ENCODE results near the gene TRNT1. TPM values are rescaled to one million over a fixed set of nuclear protein-coding genes. Genes with fewer than 3 reads are reported as not detected.

TRNT1 gene
- total and polyA plus RNA-seq, 2 donors (not counting 1 experiment from before 2014, with no cell fraction given) = 14.9 to 27.7 TPM

- Histone ChIP-seq H3K79me2 (ENCODE audit: control insufficient read depth, insufficient read depth, low read length) (no peaks in the 10 kb centered on the region), H3K4me2 (ENCODE audit: extremely low read depth, insufficient read depth, low read length) (no peak overlapping the region), H3K9ac (ENCODE audit: insufficient read depth, low read length) (no peak overlapping the region), H4K20me1 (ENCODE audit: control insufficient read depth, extremely low read depth, insufficient read depth, low read length) (no peaks in the 10 kb centered on the region), H3K36me3 (ENCODE audit: control insufficient read depth, insufficient read depth, low read length) (no peaks in the 10 kb centered on the region), H3K9me3 (ENCODE audit: control insufficient read depth, insufficient read depth, low read depth, low read length) (no peaks in the 10 kb centered on the region), H3K27ac (ENCODE audit: insufficient read depth, low read length) (no peak overlapping the region), H2AFZ (ENCODE audit: low read length) (no peak overlapping the region), H3K4me1 (ENCODE audit: control insufficient read depth, extremely low read depth, insufficient read depth, low read length) (no peaks in the 10 kb centered on the region), H3K4me3 (replicated peaks in 1 of 4; ENCODE audit: control extremely low read depth in 1 of 4, insufficient read depth in 1 of 4, low read depth in 3 of 4, low read length in 4 of 4) (no peak overlapping the region), H3K27me3 (ENCODE audit: control insufficient read depth, insufficient read depth, low read length) (no peaks in the 10 kb centered on the region)
- no peak for TF ChIP-seq CTCF (conservative IDR thresholded peaks at IDR 0.05 in 1 of 2, IDR thresholded peaks at IDR 0.05 in 1 of 2; ENCODE audit: low read depth in 1 of 2, low read length in 2 of 2)
- TF ChIP-seq EZH2 (IDR thresholded peaks at IDR 0.05; ENCODE audit: low read length, missing control alignments) = no peak
- no peak for DNase-seq (ENCODE audit: low read depth in 2 of 2)
Observed at GRCh38 chr3:3192286-3192675, 65.5 kb downstream of the TRNT1 start.

GRCh38 chr3:3194861-3195260 is 68.1 kb downstream of the TRNT1 start:
- Histone ChIP-seq H3K9me3 (ENCODE audit: control insufficient read depth, insufficient read depth, low read depth, low read length) (no peaks in the 10 kb centered on the region), H3K27me3 (ENCODE audit: control insufficient read depth, insufficient read depth, low read length) (no peaks in the 10 kb centered on the region), H3K79me2 (ENCODE audit: control insufficient read depth, insufficient read depth, low read length) (no peaks in the 10 kb centered on the region), H2AFZ (ENCODE audit: low read length) (no peak overlapping the region), H3K4me2 (ENCODE audit: extremely low read depth, insufficient read depth, low read length) (no peak overlapping the region), H3K27ac (ENCODE audit: insufficient read depth, low read length) (no peak overlapping the region), H3K36me3 (ENCODE audit: control insufficient read depth, insufficient read depth, low read length) (no peaks in the 10 kb centered on the region), H3K9ac (ENCODE audit: insufficient read depth, low read length) (no peak overlapping the region), H4K20me1 (ENCODE audit: control insufficient read depth, extremely low read depth, insufficient read depth, low read length) (no peaks in the 10 kb centered on the region), H3K4me1 (ENCODE audit: control insufficient read depth, extremely low read depth, insufficient read depth, low read length) (no peaks in the 10 kb centered on the region), H3K4me3 (replicated peaks in 1 of 4; ENCODE audit: control extremely low read depth in 1 of 4, insufficient read depth in 1 of 4, low read depth in 3 of 4, low read length in 4 of 4) (no peak overlapping the region)
- TF ChIP-seq EZH2 (IDR thresholded peaks at IDR 0.05; ENCODE audit: low read length, missing control alignments) (no peak), CTCF (conservative IDR thresholded peaks at IDR 0.05 in 1 of 2, IDR thresholded peaks at IDR 0.05 in 1 of 2; ENCODE audit: low read depth in 1 of 2, low read length in 2 of 2) (no peak)
- DNase-seq (ENCODE audit: low read depth in 2 of 2) = no peak

GRCh38 chr3:3196148-3196861 is 69.6 kb downstream of the TRNT1 start:
- Histone ChIP-seq H3K4me2 (ENCODE audit: extremely low read depth, insufficient read depth, low read length) (no peak overlapping the region), H2AFZ (ENCODE audit: low read length) (no peak overlapping the region), H3K9me3 (ENCODE audit: control insufficient read depth, insufficient read depth, low read depth, low read length) (no peaks in the 10 kb centered on the region), H3K4me3 (replicated peaks in 1 of 4; ENCODE audit: control extremely low read depth in 1 of 4, insufficient read depth in 1 of 4, low read depth in 3 of 4, low read length in 4 of 4) (no peak overlapping the region), H3K9ac (ENCODE audit: insufficient read depth, low read length) (no peak overlapping the region), H3K36me3 (ENCODE audit: control insufficient read depth, insufficient read depth, low read length) (no peaks in the 10 kb centered on the region), H3K79me2 (ENCODE audit: control insufficient read depth, insufficient read depth, low read length) (no peaks in the 10 kb centered on the region), H3K27me3 (ENCODE audit: control insufficient read depth, insufficient read depth, low read length) (no peaks in the 10 kb centered on the region), H4K20me1 (ENCODE audit: control insufficient read depth, extremely low read depth, insufficient read depth, low read length) (no peaks in the 10 kb centered on the region), H3K4me1 (ENCODE audit: control insufficient read depth, extremely low read depth, insufficient read depth, low read length) (no peaks in the 10 kb centered on the region), H3K27ac (ENCODE audit: insufficient read depth, low read length) (no peak overlapping the region)
- TF ChIP-seq CTCF (conservative IDR thresholded peaks at IDR 0.05 in 1 of 2, IDR thresholded peaks at IDR 0.05 in 1 of 2; ENCODE audit: low read depth in 1 of 2, low read length in 2 of 2) (peak; percentile 32 to 48), EZH2 (IDR thresholded peaks at IDR 0.05; ENCODE audit: low read length, missing control alignments) (no peak)
- DNase-seq (ENCODE audit: low read depth in 2 of 2) = peak in 1 of 2 donors; percentile 10

Other genes with a start within 250 kb of the TRNT1 start
- gene IL5RA, start 16.6 kb upstream of the TRNT1 start, total RNA-seq = not detected in 2 replicates
- gene IL5RA, start 16.6 kb upstream of the TRNT1 start, polyA plus RNA-seq = not detected in 2 replicates
- 67.4 and 87.1 TPM in 2 replicates for gene CRBN, start 52.8 kb downstream of the TRNT1 start, total RNA-seq
- 30.5 and 32.1 TPM in 2 replicates for gene CRBN, start 52.8 kb downstream of the TRNT1 start, polyA plus RNA-seq